ENCODE measurements around the gene HDAC4.

HDAC4 gene

GRCh38 chr2:239067196-239067865, 333.5 kb downstream of the HDAC4 start:
- in situ Hi-C loops (cut with MboI; ENCODE audit: low pct_unique_long_range_greater_than_20kb, low sequenced_read_pairs) = no loop called here
- DNase-seq = no peak

- no peak for DNase-seq
- in situ Hi-C loops (cut with MboI; ENCODE audit: low pct_unique_long_range_greater_than_20kb, low sequenced_read_pairs) = no loop called here
These were observed 334.2 kb downstream of the HDAC4 start for GRCh38 chr2:239066597-239066996.

- in situ Hi-C loops (cut with MboI; ENCODE audit: low pct_unique_long_range_greater_than_20kb, low sequenced_read_pairs) = no loop called here
- no peak for DNase-seq
These were observed 334.9 kb downstream of the HDAC4 start for GRCh38 chr2:239065962-239066361.

- in situ Hi-C loops (cut with MboI; ENCODE audit: low pct_unique_long_range_greater_than_20kb, low sequenced_read_pairs) = no loop called here
- DNase-seq = no peak
These were observed 335.3 kb downstream of the HDAC4 start for GRCh38 chr2:239065537-239065936.

GRCh38 chr2:239064891-239065290, 335.9 kb downstream of the HDAC4 start:
- in situ Hi-C loops (cut with MboI; ENCODE audit: low pct_unique_long_range_greater_than_20kb, low sequenced_read_pairs) = no loop called here
- DNase-seq = no peak

DNA sequence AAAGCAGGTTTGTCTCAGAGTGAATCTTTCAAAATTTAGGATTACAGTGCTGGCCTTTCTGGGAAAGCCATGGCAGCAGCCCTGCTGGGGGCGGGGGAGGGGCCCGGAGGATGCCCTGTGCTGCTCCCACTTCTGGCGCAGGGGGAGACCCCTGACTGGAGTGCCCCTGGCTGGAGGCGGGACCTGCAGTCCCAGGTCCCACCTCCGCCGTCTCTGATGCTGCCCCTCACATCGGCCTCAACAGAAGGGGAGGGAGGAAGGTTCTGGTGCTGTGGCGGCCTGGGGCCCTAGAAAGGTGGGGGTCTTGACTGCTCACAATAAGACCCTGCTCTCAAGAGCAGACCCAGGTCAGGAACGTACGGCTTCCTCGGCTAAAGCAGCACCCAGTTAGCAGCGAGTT, 336.6 kb downstream of the HDAC4 start:
- DNase-seq = no peak
- in situ Hi-C loops (cut with MboI; ENCODE audit: low pct_unique_long_range_greater_than_20kb, low sequenced_read_pairs) = no loop called here

DNA sequence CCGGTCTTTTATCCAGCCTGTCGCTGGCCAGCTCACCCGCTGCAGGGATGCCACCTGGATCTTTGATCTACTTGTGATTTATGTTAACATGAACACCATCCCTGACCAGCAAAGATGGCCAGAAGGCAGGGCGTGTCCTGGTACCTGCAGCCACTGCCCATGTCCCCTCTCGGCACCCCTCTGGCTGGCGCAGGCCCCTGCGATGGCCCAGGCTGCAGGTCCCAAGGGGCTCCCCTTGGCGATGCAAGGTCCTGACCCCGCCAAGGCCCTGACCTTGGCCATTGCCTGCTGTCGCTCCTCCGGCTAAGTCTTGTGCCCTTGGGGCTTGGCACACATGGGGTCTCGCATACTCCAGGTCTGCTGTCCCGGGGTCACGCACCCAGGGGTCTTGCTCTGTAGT, 338.1 kb downstream of the HDAC4 start:
- in situ Hi-C loops (cut with MboI; ENCODE audit: low pct_unique_long_range_greater_than_20kb, low sequenced_read_pairs) = no loop called here
- no peak for DNase-seq

DNA sequence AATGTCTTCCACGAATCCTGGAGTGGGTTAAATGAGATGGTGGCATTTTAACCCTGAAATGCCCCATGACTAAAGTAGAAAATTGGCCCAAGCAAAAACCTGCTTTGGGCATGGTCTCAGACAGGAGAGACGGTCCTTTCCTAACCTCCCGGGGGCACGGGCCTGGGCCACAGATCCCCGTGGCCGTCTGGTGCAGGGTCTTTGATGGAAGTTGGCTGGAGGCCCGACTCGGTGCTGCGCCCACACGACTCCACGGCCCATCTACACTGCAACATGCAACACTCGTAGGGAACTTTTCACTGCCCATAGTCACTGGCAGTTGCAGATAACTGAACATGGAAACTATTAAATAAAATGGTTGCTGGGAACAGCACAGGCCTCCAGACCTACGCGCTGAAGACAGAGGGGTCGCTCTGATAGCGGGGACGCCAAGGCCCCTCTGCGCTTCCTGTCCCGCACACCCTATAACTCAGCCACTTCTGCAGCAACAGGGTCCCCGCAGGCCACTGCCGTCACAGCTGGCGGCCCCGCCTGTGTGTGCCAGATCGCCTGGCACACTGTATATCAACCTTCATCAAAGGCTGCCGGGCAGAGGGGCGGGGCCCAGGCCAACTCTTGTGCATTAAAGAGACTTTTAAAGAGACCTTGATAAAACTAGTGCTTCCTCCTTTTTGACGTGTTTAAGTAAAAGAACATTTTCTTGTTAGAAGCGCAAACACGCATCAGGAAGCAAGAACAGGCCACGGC, 338.8 kb downstream of the HDAC4 start:
- DNase-seq = no peak
- in situ Hi-C loops (cut with MboI; ENCODE audit: low pct_unique_long_range_greater_than_20kb, low sequenced_read_pairs) = no loop called here

DNA sequence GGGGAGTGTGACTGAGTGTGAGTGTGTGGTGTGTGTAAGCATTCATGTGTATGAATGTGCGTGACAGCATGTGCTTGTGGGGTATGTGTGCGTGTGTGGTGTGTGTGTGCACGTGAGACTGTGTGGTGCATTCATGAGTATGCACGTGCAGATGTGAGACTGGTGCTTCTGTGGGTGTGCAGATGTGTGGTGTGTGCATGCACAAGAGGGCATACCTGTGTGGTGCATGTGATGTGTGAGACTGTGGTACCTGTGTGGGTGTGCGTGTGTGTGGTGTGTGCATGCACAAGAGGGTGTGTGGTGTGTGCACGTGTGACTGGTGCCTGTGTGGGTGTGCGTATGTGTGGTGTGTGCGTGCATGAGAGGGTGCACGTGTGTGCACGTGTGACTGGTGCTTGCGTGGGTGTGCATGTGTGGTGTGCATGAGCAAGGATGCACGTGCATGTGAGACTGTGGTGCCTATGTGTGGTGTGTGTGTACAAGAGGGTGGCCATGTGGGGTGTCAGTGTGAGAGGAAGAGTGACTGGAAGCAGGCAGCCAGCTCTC, 339.6 kb downstream of the HDAC4 start:
- in situ Hi-C loops (cut with MboI; ENCODE audit: low pct_unique_long_range_greater_than_20kb, low sequenced_read_pairs) = no loop called here
- DNase-seq = no peak

GRCh38 chr2:239060676-239061075, 340.1 kb downstream of the HDAC4 start:
- in situ Hi-C loops (cut with MboI; ENCODE audit: low pct_unique_long_range_greater_than_20kb, low sequenced_read_pairs) = no loop called here

GRCh38 chr2:239059854-239060253, 341.0 kb downstream of the HDAC4 start:
- DNase-seq = no peak
- in situ Hi-C loops (cut with MboI; ENCODE audit: low pct_unique_long_range_greater_than_20kb, low sequenced_read_pairs) = no loop called here

More at GRCh38 chr2:239060676-239061075, 340.1 kb downstream of the HDAC4 start:
- no peak for DNase-seq

- peak; percentile 63 for DNase-seq
- in situ Hi-C loops (cut with MboI; ENCODE audit: low pct_unique_long_range_greater_than_20kb, low sequenced_read_pairs) = no loop called here
These were observed 342.1 kb downstream of the HDAC4 start for GRCh38 chr2:239058766-239059165.

- DNase-seq = no peak
- in situ Hi-C loops (cut with MboI; ENCODE audit: low pct_unique_long_range_greater_than_20kb, low sequenced_read_pairs) = no loop called here
These were observed 343.3 kb downstream of the HDAC4 start for GRCh38 chr2:239057533-239057932.

DNA sequence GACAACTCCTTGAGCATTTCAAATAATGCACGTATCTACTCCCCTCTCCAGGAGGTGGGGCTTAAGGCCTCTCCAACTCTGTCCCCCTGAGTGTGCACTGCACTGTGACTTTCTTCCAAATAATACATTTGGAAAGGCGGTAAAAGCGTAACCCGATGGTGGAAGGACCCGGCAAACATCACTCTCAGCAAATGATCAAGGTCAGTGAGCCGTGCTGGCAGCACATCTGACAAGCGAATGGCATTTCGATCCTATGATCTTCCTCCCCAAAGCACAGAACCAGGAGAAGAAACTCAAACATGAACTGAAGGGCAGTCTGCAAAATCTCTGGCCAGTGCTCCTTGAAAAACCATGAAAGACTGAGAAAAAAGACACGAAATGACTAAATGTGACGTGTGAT, 344.2 kb downstream of the HDAC4 start:
- no peak for DNase-seq
- in situ Hi-C loops (cut with MboI; ENCODE audit: low pct_unique_long_range_greater_than_20kb, low sequenced_read_pairs) = no loop called here

DNA sequence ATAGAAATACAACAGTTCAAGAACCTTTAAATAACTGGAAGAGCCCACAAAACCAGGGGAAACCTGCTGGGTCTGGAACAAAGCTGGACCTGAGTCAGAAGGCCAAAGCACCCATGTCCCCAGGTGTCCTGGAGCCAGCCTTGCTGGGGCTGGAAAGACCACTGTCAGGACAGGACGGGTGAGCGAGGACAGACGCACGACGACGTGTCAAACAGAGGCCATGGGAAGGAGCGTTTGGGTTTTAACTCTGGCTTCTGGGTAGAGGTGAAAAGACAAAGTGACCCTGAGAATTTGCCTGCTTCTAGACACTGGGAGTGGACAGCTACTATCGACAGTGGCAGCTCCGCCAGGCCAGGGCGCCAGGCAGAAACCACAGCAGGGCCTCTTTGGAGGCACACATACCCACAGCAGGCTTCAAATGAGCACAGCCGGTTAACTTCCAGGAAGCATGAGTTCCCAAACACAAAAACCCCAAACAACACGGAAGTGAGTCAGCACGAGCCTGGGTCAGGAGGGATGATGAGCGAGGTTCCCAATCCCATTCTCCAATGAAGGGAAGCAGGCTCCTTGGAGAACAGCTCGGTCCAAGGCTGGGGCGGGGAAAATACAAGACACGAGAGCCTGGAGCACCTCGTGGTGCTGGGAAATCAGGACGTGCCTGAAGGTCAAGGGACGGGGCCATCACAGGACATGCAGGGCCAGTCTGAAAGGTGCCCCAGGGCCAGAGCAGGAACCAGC, 344.9 kb downstream of the HDAC4 start:
- in situ Hi-C loops (cut with MboI; ENCODE audit: low pct_unique_long_range_greater_than_20kb, low sequenced_read_pairs) = no loop called here

DNA sequence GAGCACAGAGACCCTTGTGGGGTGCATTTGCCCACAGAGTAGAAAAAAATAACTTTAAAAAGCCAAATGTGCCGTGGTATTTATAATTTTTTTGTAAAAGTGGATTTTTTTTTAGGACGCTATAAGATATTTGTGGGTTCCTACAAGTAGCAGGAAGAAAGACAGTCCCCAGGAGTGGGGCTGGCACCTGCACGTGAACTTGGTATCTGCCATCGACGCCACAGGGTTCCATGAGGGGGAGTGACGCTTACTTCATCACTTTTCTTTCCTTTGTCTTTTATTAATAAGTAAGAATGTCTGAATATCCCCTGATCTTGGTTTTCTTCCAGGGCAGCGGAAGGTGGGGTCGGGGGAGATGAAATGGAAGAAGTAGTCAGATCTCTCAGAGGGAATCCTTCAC, 345.9 kb downstream of the HDAC4 start:
- DNase-seq = no peak
- in situ Hi-C loops (cut with MboI; ENCODE audit: low pct_unique_long_range_greater_than_20kb, low sequenced_read_pairs) = no loop called here

More for the DNA sequence above, 344.9 kb downstream of the HDAC4 start:
- DNase-seq = no peak

DNA sequence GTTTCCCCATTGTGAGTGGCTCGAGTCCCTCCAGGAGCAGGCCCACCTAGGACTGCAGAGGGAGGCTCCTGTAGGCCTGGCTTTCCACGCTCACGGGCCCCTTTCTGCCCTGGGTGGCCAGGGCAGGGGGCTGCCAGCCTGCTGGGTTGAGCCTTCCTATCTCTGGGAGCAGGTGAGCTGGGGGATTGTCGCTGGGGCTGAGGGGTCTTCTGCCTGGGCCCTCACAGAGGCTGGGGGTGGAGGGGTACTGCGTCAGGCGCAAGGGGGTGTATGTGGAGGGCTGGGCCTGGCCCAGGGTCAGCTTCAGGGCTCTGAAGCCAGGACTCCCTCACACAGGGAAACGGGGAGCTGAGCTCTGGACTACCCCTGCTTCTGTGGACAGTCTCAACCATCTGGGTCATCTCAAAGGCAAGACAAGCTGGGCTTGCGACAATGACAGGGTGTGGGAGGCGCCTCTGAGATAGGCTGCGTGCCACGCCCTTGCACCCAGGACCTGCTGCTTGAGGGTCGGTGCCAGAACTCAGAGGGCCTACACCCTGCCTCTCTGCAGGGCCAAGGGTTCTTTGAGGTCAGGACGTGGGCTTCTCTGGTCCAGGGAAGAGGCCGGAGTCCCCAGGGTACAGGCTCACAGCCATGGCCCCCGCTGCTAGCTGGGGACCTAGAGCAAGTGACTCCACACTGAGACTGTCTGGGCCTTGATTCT, 346.9 kb downstream of the HDAC4 start:
- no peak for DNase-seq
- in situ Hi-C loops (cut with MboI; ENCODE audit: low pct_unique_long_range_greater_than_20kb, low sequenced_read_pairs) = no loop called here

DNA sequence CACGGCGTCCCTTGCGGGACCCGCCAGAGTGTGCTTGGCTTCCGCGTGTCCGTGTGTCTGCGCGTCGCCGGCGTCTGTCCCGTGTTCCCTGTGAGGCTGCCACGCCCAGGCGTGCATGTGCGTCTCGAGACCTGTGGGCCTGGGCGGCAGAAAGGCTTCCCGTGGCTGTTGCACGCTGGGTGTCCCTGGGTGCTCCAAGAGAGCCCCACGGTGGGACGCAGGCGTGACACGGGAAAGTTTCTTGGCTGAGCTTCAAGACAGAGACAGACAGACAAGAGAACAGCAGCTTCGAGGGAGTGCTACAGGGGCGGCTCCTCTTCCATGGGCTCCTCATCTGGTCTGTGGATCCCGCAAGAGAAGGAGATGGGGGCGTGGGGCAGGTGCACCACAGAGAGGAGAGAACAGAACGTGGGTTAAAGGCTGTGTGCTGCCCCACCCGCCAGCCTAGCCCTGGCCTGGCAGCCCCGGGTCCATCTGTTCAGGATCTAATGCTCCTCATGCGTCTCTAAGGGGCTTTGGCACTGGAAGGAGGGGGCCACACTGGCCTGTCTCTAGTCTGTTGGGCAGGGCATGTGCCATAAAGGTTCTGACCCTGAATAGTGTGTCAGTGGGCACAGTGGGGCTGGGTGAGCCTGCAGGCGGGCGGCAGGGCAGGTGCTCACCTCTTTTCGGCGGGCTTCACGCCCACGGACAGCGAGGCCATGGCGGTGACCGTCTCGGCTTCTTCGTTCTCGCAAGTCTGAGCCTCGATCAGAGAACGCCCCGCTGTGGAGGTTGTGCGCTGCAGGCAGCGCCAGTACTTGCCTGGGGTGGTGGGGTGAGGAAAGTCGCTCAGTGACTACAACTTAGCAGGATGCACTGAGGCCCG, 347.8 kb downstream of the HDAC4 start:
- in situ Hi-C loops (cut with MboI; ENCODE audit: low pct_unique_long_range_greater_than_20kb, low sequenced_read_pairs) = no loop called here
- no peak for DNase-seq
